Epithelial cell of proximal tubule (primary cell): Measurements from ENCODE around the gene GADD45GIP1. TPM values are rescaled to one million over a fixed set of nuclear protein-coding genes. Genes with fewer than 3 reads are reported as not detected.

ENCODE experiments used
- DNase-seq: peaks from one replicate; pipeline ENCODE4 v3.0.0-alpha.2; 2011; ENCODE audit warnings: low read depth
- H3K4me3 ChIP-seq: 2 replicates; pipeline ENCODE4 v1.5.1; 2011; ENCODE audit warnings: low read depth, mild to moderate bottlenecking, low read length
- CTCF ChIP-seq: conservative IDR thresholded peaks from 2 replicates; pipeline ENCODE4 v1.5.1; 2012; ENCODE audit warnings: low read depth, mild to moderate bottlenecking, low read length
- total RNA-seq: library from RNA; depleted of rRNA; stranded (reverse); fragments of >200 nt; gene quantifications from 2 replicates; pipeline ENCODE4 v1.2.3, GENCODE V29; 2015

GADD45GIP1 gene
- total RNA-seq, 1 donor from 2014 or later: 87.2 TPM

- peak overlapping the region; percentile 81 for H3K4me3 ChIP-seq
- no peak for TF ChIP-seq CTCF
- no peak for DNase-seq
These were observed 10.8 kb downstream of the GADD45GIP1 start for GRCh38 chr19:12946092-12946721.

GRCh38 chr19:12945479-12946091 is 11.4 kb downstream of the GADD45GIP1 start, which contains the start of gene RAD23A:
Gene RAD23A (plus strand): TSS chr19:12945862. CDS start chr19:12945949, 87 bp downstream.
- TF ChIP-seq CTCF: no peak
- H3K4me3 ChIP-seq: peak within 1 kb of the TSS; percentile 81
- DNase-seq: peak; percentile 64

GRCh38 chr19:12944104-12944674 is 12.8 kb downstream of the GADD45GIP1 start:
- DNase-seq: no peak
- TF ChIP-seq CTCF: no peak
- H3K4me3 ChIP-seq: no peak overlapping the region

GRCh38 chr19:12943437-12944044 is 13.5 kb downstream of the GADD45GIP1 start:
- no peak for TF ChIP-seq CTCF
- no peak for DNase-seq
- H3K4me3 ChIP-seq: no peak overlapping the region

- peak overlapping the region; percentile 79 for H3K4me3 ChIP-seq
- no peak for TF ChIP-seq CTCF
- no peak for DNase-seq
These were observed 16.1 kb downstream of the GADD45GIP1 start for GRCh38 chr19:12940897-12941296.

- H3K4me3 ChIP-seq: peak overlapping the region; percentile 79
- no peak for TF ChIP-seq CTCF
- DNase-seq: no peak
These were observed 17.0 kb downstream of the GADD45GIP1 start for GRCh38 chr19:12939975-12940423.
